Activated CD4-positive, alpha-beta T cell treated with anti-CD3 and anti-CD28 coated beads for 36 hours (primary cell): Measurements from ENCODE around the gene EVX1. TPM values are rescaled to one million over a fixed set of nuclear protein-coding genes. Genes with fewer than 3 reads are reported as not detected.

ENCODE experiments used
- ATAC-seq: fragments of 200-7000 bp; cut with Tn5 transposase; one replicate; pipeline ENCODE4 v1.10.0; 2021; ENCODE audit warnings: mild to moderate bottlenecking, moderate library complexity
- CTCF ChIA-PET: fragments of 350-600 bp; sonication (Branson Sonifier 250); formaldehyde crosslinking; loops from one replicate; lab custom pipeline; 2021; ENCODE audit warnings: antibody characterized with exemption; lab: Charles Lee
- POLR2A ChIA-PET: fragments of 350-600 bp; sonication (Branson Sonifier 250); formaldehyde crosslinking; loops from one replicate; lab custom pipeline; 2021; ENCODE audit warnings: antibody characterized with exemption, inconsistent platforms; lab: Charles Lee
- DNase-seq: peaks from one replicate; pipeline ENCODE4 v3.0.0-alpha.2; 2020
- H3K27ac Mint-ChIP-seq: one replicate; pipeline ENCODE4 v1.8.0; 2021; ENCODE audit warnings: mixed read lengths
- H3K27me3 Mint-ChIP-seq: one replicate; pipeline ENCODE4 v1.8.0; 2021; ENCODE audit warnings: mixed read lengths
- H3K36me3 Mint-ChIP-seq: one replicate; pipeline ENCODE4 v1.8.0; 2021; ENCODE audit warnings: low read depth, mixed read lengths
- H3K4me1 Mint-ChIP-seq: one replicate; pipeline ENCODE4 v1.8.0; 2021; ENCODE audit warnings: mixed read lengths
- H3K4me3 Mint-ChIP-seq: one replicate; pipeline ENCODE4 v1.8.0; 2021; ENCODE audit warnings: mild to moderate bottlenecking, moderate library complexity, mixed read lengths
- H3K9me3 Mint-ChIP-seq: one replicate; pipeline ENCODE4 v1.8.0; 2021; ENCODE audit warnings: low read depth, mixed read lengths
- intact Hi-C, 2 experiments: fragments of 100-400 bp; cut with DNase I in 1 of 2; cut with micrococcal nuclease in 1 of 2; formaldehyde crosslinking; loops; one replicate each; pipeline versions ENCODE4 v1.14.2 to v1.15.1; 2022 to 2024; cut with DNase I, micrococcal nuclease
- total RNA-seq, 2 experiments: library from RNA; stranded (reverse); gene quantifications; one replicate each; pipeline ENCODE4 v1.2.3, GENCODE V29; 2021

EVX1 gene
- not detected for total RNA-seq

DNA sequence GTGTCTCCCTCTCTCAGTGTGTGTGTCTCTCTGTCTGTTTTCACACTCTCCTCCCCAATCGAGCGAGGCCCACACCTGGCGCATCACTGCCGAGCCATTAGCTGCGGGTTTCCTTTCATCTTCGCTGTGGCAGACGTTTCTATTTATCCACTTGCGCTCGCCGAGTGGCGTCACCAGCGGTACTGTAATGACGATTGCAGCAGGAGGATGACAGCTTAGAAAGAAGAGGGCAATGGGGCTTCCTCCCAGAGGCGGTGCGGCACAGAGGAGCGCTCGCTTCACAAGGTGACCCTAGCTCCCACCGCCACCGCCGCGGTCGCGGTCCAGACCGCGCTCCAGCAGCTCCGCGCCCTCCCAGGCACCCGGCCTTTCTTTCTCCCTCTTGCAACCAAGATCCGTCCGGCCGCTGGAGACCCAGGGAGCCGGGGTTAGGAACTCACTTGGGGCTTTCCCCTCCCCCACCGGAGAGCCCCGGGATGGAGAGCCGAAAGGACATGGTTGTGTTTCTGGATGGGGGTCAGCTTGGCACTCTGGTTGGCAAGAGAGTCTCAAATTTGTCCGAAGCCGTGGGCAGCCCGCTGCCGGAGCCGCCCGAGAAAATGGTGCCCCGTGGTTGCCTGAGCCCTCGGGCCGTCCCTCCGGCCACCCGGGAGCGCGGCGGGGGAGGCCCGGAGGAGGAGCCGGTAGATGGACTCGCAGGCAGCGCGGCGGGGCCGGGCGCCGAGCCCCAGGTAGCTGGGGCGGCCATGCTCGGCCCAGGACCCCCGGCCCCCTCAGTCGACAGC is at the start of gene EVX1:
EVX1 (plus strand) TSS at position 248 of the 785 bp plus-strand sequence; CDS start at position 477, 229 bp downstream.
- Mint-ChIP-seq H3K9me3 (no peaks in the 10 kb centered on the region), H3K36me3 (no peaks in the 10 kb centered on the region), H3K27me3 (peaks cover 74% of the 10 kb centered on the region), H3K27ac (no peak within 1 kb of the TSS), H3K4me1 (peaks cover 18% of the 10 kb centered on the region), H3K4me3 (peak within 1 kb of the TSS; percentile 33)
- CTCF ChIA-PET: interaction anchor here (0.6 to 2.8 kb wide), 13 partner anchors 8 to 1087 kb away, joined by 3 to 13 read pairs (median 3); no protein-coding TSS in a partner anchor
- POLR2A ChIA-PET: interaction anchor here (0.7 kb wide), 1 partner anchor 90 kb away, joined by 3 read pairs; no protein-coding TSS in a partner anchor
- intact Hi-C loops: loop anchor here (5.0 kb wide), 3 partner anchors 45 to 1385 kb away; partner anchors contain the start of gene HOXA1 (in 1 of the 2)
- peak; percentile 77 for DNase-seq
- peak; percentile 56 for ATAC-seq

DNA sequence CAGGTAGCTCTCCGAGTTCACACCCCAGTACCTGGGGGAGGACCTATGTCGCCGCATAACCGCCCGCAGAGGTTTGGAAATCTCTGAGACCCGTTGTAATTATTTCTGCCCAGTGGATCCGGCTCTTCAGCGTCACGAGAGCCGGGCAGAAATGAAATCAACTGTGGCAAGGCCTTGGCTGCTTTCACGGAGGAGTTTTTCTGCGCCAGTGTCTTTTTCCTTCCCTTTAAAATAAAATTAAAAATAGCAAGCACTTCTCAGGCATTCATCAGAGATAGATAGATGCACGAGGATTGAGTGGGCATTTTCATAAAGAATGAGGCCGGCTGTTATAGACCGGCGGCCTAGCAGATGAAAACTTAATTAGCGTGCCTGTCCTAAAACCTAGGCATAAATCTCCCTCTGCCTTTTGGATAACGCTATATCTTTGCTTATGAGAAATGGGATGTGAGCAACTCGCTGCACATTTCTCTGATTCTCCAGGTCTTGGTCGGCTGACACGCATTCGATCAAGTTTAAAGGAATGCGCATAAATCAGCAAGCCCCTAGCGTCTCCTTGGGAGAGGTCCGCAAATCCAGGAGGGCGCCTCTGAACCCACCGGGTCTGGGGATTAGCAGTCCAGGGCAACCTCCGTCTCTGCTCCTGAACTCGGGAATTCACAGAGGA is 49.1 kb upstream of the EVX1 start:
- Mint-ChIP-seq H3K9me3 (no peaks in the 10 kb centered on the region), H3K36me3 (no peaks in the 10 kb centered on the region), H3K4me3 (no peak overlapping the region), H3K27me3 (peaks cover 79% of the 10 kb centered on the region), H3K4me1 (peaks cover 15% of the 10 kb centered on the region), H3K27ac (no peak overlapping the region)
- ChIA-PET CTCF (interaction anchor here (0.7 to 3.0 kb wide), 4 partner anchors 7 to 727 kb away, joined by 3 to 22 read pairs (median 5); partner anchors contain the start of gene HOXA11), POLR2A (no interaction called here)
- intact Hi-C loops: loop anchor here in 1 of 2 experiments (10.0 kb wide), 1 partner anchor 471 kb away; the partner anchor contains the start of gene HIBADH
- DNase-seq (no peak), ATAC-seq (no peak)

GRCh38 chr7:27194002-27194352 is 48.6 kb upstream of the EVX1 start:
- POLR2A ChIA-PET: no interaction called here
- Mint-ChIP-seq H3K27ac (no peak overlapping the region), H3K27me3 (peaks cover 80% of the 10 kb centered on the region), H3K36me3 (no peaks in the 10 kb centered on the region), H3K4me3 (no peak overlapping the region), H3K9me3 (no peaks in the 10 kb centered on the region), H3K4me1 (peaks cover 12% of the 10 kb centered on the region)
- intact Hi-C loops: loop anchor here in 1 of 2 experiments (10.0 kb wide), 1 partner anchor 471 kb away; the partner anchor contains the start of gene HIBADH
- CTCF ChIA-PET: interaction anchor here (0.5 to 3.0 kb wide), 7 partner anchors 7 to 901 kb away, joined by 3 to 22 read pairs (median 3); partner anchors contain the start of gene HOXA11
- no peak for ATAC-seq
- DNase-seq: no peak

- H3K27ac Mint-ChIP-seq: no peak overlapping the region
- ATAC-seq: no peak
- peaks cover 75% of the 10 kb centered on the region for H3K27me3 Mint-ChIP-seq
- POLR2A ChIA-PET: no interaction called here
- intact Hi-C loops: loop anchor here (5.0 to 10.0 kb wide), 7 partner anchors 47 to 902 kb away; partner anchors contain the start of genes HIBADH (in 2 of the 2) and EVX1 (in 1 of the 2)
- no peak overlapping the region for H3K4me3 Mint-ChIP-seq
- H3K4me1 Mint-ChIP-seq: peaks cover 12% of the 10 kb centered on the region
- no peaks in the 10 kb centered on the region for H3K36me3 Mint-ChIP-seq
- no peaks in the 10 kb centered on the region for H3K9me3 Mint-ChIP-seq
- CTCF ChIA-PET: interaction anchor here (0.5 to 3.0 kb wide), 16 partner anchors 8 to 900 kb away, joined by 3 to 22 read pairs (median 4); partner anchors contain the start of genes HOXA11, HOXA6 and HOXA7
- DNase-seq: no peak
Observed at GRCh38 chr7:27194686-27195379, 47.8 kb upstream of the EVX1 start.

- H3K27me3 Mint-ChIP-seq: peaks cover 72% of the 10 kb centered on the region
- DNase-seq: peak; percentile 92
- H3K9me3 Mint-ChIP-seq: no peaks in the 10 kb centered on the region
- H3K27ac Mint-ChIP-seq: no peak overlapping the region
- no peak overlapping the region for H3K4me3 Mint-ChIP-seq
- no peaks in the 10 kb centered on the region for H3K36me3 Mint-ChIP-seq
- ChIA-PET CTCF (interaction anchor here (0.6 to 3.0 kb wide), 60 partner anchors 9 to 1345 kb away, joined by 3 to 22 read pairs (median 4); partner anchors contain the start of genes HOXA11 and HOXA6), POLR2A (interaction anchor here (0.6 to 0.9 kb wide), 3 partner anchors 32 to 827 kb away, joined by 3 read pairs; no protein-coding TSS in a partner anchor)
- H3K4me1 Mint-ChIP-seq: peaks cover 24% of the 10 kb centered on the region
- no peak for ATAC-seq
- intact Hi-C loops: loop anchor here (1.0 to 10.0 kb wide), 11 partner anchors 46 to 901 kb away; partner anchors contain the start of genes HIBADH (in 2 of the 2) and EVX1 (in 1 of the 2)
Observed at GRCh38 chr7:27196287-27196767, 46.3 kb upstream of the EVX1 start.

- DNase-seq (no peak), ATAC-seq (no peak)
- Mint-ChIP-seq H3K27me3 (peaks cover 73% of the 10 kb centered on the region), H3K36me3 (no peaks in the 10 kb centered on the region), H3K27ac (no peak overlapping the region), H3K9me3 (no peaks in the 10 kb centered on the region), H3K4me3 (no peak overlapping the region), H3K4me1 (peaks cover 23% of the 10 kb centered on the region)
- ChIA-PET CTCF (interaction anchor here (0.7 to 1.5 kb wide), 3 partner anchors 7 to 51 kb away, joined by 3 to 4 read pairs (median 3); no protein-coding TSS in a partner anchor), POLR2A (no interaction called here)
- intact Hi-C loops: loop anchor here (1.0 to 10.0 kb wide), 12 partner anchors 29 to 900 kb away; partner anchors contain the start of genes HIBADH (in 2 of the 2) and EVX1 (in 1 of the 2)
Observed at GRCh38 chr7:27197137-27198042, 45.2 kb upstream of the EVX1 start.

GRCh38 chr7:27198138-27198841 is 44.3 kb upstream of the EVX1 start:
- Mint-ChIP-seq H3K9me3 (no peaks in the 10 kb centered on the region), H3K27ac (no peak overlapping the region), H3K36me3 (no peaks in the 10 kb centered on the region)

DNA sequence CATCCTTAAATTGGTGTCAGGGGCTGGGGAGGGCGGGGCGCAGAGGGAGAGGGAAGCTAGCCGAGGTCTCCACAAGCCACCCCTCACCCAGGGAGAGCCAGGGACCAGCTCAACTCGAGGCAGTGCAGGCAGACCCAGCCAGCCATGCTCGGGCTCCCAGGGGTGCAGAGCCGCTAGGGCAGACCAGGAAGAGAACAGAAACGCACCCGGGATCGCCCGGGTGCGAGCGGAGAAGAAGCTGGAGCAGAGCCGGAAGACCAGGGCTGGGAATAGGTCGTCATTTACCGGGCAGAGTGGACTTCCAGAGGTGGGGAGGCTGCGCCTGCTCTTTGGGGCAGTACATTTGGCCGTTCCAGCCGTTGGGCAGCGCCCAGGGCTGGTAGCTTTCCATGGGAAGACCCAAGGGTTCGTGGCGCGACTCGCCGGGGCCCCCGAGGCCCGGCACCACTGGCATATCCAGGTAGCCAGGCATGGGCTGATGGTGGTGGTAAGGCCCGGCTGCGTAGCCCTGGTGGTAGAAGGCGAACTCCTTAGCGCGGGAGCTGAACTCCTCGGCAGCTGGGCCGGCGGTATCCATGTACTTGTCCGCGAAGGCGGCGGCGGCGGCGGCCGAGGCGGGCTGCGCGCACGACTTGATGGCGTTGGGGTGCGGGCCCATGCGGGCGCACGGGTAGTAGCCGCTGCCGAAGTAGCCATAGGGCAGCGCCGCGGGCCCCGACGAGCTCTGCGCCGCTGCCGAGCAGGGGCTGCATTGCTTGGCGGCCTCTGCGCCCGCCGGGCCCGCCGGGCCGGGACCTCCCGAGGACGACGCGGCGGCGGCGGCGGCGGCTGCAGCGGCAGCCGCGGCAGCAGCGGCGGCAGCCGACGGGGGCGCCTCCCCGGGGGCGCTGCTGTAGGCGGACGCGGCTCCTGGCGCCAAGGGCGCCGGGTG is 43.5 kb upstream of the EVX1 start:
- Mint-ChIP-seq H3K4me3 (peak overlapping the region; percentile 56), H3K4me1 (peaks cover 17% of the 10 kb centered on the region), H3K36me3 (no peaks in the 10 kb centered on the region), H3K27ac (no peak overlapping the region), H3K27me3 (peaks cover 72% of the 10 kb centered on the region), H3K9me3 (no peaks in the 10 kb centered on the region)
- ATAC-seq: no peak
- no peak for DNase-seq
- ChIA-PET CTCF (interaction anchor here (0.6 to 1.5 kb wide), 6 partner anchors 9 to 897 kb away, joined by 3 to 5 read pairs (median 3); no protein-coding TSS in a partner anchor), POLR2A (no interaction called here)
- intact Hi-C loops: loop anchor here (2.0 to 10.0 kb wide), 9 partner anchors 30 to 898 kb away; partner anchors contain the start of genes HIBADH (in 2 of the 2) and EVX1 (in 1 of the 2)

More at GRCh38 chr7:27198138-27198841, 44.3 kb upstream of the EVX1 start:
- peaks cover 21% of the 10 kb centered on the region for H3K4me1 Mint-ChIP-seq
- H3K27me3 Mint-ChIP-seq: peaks cover 75% of the 10 kb centered on the region
- DNase-seq: no peak
- no peak for ATAC-seq
- ChIA-PET POLR2A (no interaction called here), CTCF (interaction anchor here (0.6 to 1.5 kb wide), 3 partner anchors 8 to 898 kb away, joined by 3 to 4 read pairs (median 3); no protein-coding TSS in a partner anchor)
- intact Hi-C loops: loop anchor here (2.0 to 10.0 kb wide), 9 partner anchors 29 to 899 kb away; partner anchors contain the start of genes HIBADH (in 2 of the 2) and EVX1 (in 1 of the 2)
- H3K4me3 Mint-ChIP-seq: no peak overlapping the region
